Activated naive CD8-positive, alpha-beta T cell treated with anti-CD3 and anti-CD28 coated beads for 36 hours (primary cell): ENCODE data around the gene CALR. TPM values are rescaled to one million over a fixed set of nuclear protein-coding genes. Genes with fewer than 3 reads are reported as not detected.
"Not testable (repeated sequence)": the region's sequence is repeated elsewhere in the genome, so short reads cannot be mapped to it uniquely, and the experiment has no call there.

Experiments
- DNase-seq: peaks from one replicate; pipeline ENCODE4 v3.0.0; 2021
- H3K27ac Mint-ChIP-seq: one replicate; pipeline ENCODE4 v1.8.0; 2022; ENCODE audit warnings: mild to moderate bottlenecking, moderate library complexity, mixed read lengths
- H3K27me3 Mint-ChIP-seq: one replicate; pipeline ENCODE4 v1.8.0; 2022; ENCODE audit warnings: mild to moderate bottlenecking, mixed read lengths
- H3K36me3 Mint-ChIP-seq: one replicate; pipeline ENCODE4 v1.8.0; 2021; ENCODE audit warnings: mild to moderate bottlenecking, mixed read lengths
- H3K4me1 Mint-ChIP-seq: one replicate; pipeline ENCODE4 v1.8.0; 2021; ENCODE audit warnings: mixed read lengths
- H3K4me3 Mint-ChIP-seq: one replicate; pipeline ENCODE4 v1.8.0; 2022; ENCODE audit warnings: mild to moderate bottlenecking, moderate library complexity, mixed read lengths
- H3K9me3 Mint-ChIP-seq: one replicate; pipeline ENCODE4 v1.8.0; 2022; ENCODE audit warnings: mixed read lengths
- total RNA-seq, 2 experiments: library from RNA; stranded (reverse); gene quantifications; one replicate each; pipeline ENCODE4 v1.2.3, GENCODE V29; 2021

Gene CALR
- total RNA-seq, 2 experiments from 2014 or later: 673 to 688 TPM

- peak overlapping the region; percentile 68 for H3K4me3 Mint-ChIP-seq
- peaks cover 79% of the 10 kb centered on the region for H3K36me3 Mint-ChIP-seq
- no peak for DNase-seq
- peaks cover 1% of the 10 kb centered on the region for H3K9me3 Mint-ChIP-seq
- peak overlapping the region; percentile 70 for H3K27ac Mint-ChIP-seq
- H3K27me3 Mint-ChIP-seq: peaks cover 3% of the 10 kb centered on the region
- peaks cover 67% of the 10 kb centered on the region for H3K4me1 Mint-ChIP-seq
Observed at GRCh38 chr19:12944104-12944674, 5.8 kb downstream of the CALR start.

- Mint-ChIP-seq H3K9me3 (peaks cover 1% of the 10 kb centered on the region), H3K27me3 (peaks cover 3% of the 10 kb centered on the region), H3K4me3 (peak within 1 kb of the TSS; percentile 88), H3K4me1 (peaks cover 55% of the 10 kb centered on the region), H3K27ac (peak within 1 kb of the TSS; percentile 97), H3K36me3 (peaks cover 71% of the 10 kb centered on the region)
- DNase-seq: peak; percentile 99
Observed at GRCh38 chr19:12945479-12946091, 7.2 kb downstream of the CALR start, which contains the start of gene RAD23A. Gene RAD23A (plus strand): TSS chr19:12945862. CDS start chr19:12945949, 87 bp downstream.

- peaks cover 69% of the 10 kb centered on the region for H3K36me3 Mint-ChIP-seq
Observed at GRCh38 chr19:12946092-12946721, 7.8 kb downstream of the CALR start.

GRCh38 chr19:12946731-12947496 lies 8.5 kb downstream of the CALR start:
- peaks cover 1% of the 10 kb centered on the region for H3K9me3 Mint-ChIP-seq

More at GRCh38 chr19:12946092-12946721, 7.8 kb downstream of the CALR start:
- Mint-ChIP-seq H3K27me3 (peaks cover 3% of the 10 kb centered on the region), H3K27ac (peak overlapping the region; percentile 92), H3K4me1 (peaks cover 51% of the 10 kb centered on the region), H3K9me3 (peaks cover 1% of the 10 kb centered on the region), H3K4me3 (peak overlapping the region; percentile 88)
- DNase-seq: peak; percentile 71

GRCh38 chr19:12947702-12948611 lies 9.5 kb downstream of the CALR start:
- peaks cover 1% of the 10 kb centered on the region for H3K9me3 Mint-ChIP-seq
- H3K36me3 Mint-ChIP-seq: peaks cover 65% of the 10 kb centered on the region
- peak overlapping the region; percentile 51 for H3K4me3 Mint-ChIP-seq
- peaks cover 42% of the 10 kb centered on the region for H3K4me1 Mint-ChIP-seq
- DNase-seq: no peak
- peaks cover 3% of the 10 kb centered on the region for H3K27me3 Mint-ChIP-seq
- peak overlapping the region; percentile 73 for H3K27ac Mint-ChIP-seq

More at GRCh38 chr19:12946731-12947496, 8.5 kb downstream of the CALR start:
- peaks cover 50% of the 10 kb centered on the region for H3K4me1 Mint-ChIP-seq
- peaks cover 69% of the 10 kb centered on the region for H3K36me3 Mint-ChIP-seq
- H3K27ac Mint-ChIP-seq: peak overlapping the region; percentile 92
- peak overlapping the region; percentile 88 for H3K4me3 Mint-ChIP-seq
- DNase-seq: no peak
- peaks cover 3% of the 10 kb centered on the region for H3K27me3 Mint-ChIP-seq

GRCh38 chr19:12948612-12949362 lies 10.4 kb downstream of the CALR start:
- peaks cover 3% of the 10 kb centered on the region for H3K27me3 Mint-ChIP-seq
- H3K27ac Mint-ChIP-seq: peak overlapping the region; percentile 73
- peaks cover 36% of the 10 kb centered on the region for H3K4me1 Mint-ChIP-seq
- no peak for DNase-seq
- no peaks in the 10 kb centered on the region for H3K9me3 Mint-ChIP-seq
- no peak overlapping the region for H3K4me3 Mint-ChIP-seq
- H3K36me3 Mint-ChIP-seq: peaks cover 58% of the 10 kb centered on the region

- Mint-ChIP-seq H3K4me3 (no peak overlapping the region), H3K36me3 (peaks cover 59% of the 10 kb centered on the region)
Observed at GRCh38 chr19:12949363-12950283, 11.2 kb downstream of the CALR start.

GRCh38 chr19:12952050-12952449 lies 13.6 kb downstream of the CALR start:
- H3K4me3 Mint-ChIP-seq, H3K9me3 Mint-ChIP-seq, DNase-seq, H3K27me3 Mint-ChIP-seq, H3K27ac Mint-ChIP-seq: not testable (repeated sequence)
- peaks cover 37% of the 10 kb centered on the region for H3K4me1 Mint-ChIP-seq
- H3K36me3 Mint-ChIP-seq: peaks cover 53% of the 10 kb centered on the region

More at GRCh38 chr19:12949363-12950283, 11.2 kb downstream of the CALR start:
- no peaks in the 10 kb centered on the region for H3K9me3 Mint-ChIP-seq
- H3K27me3 Mint-ChIP-seq: peaks cover 3% of the 10 kb centered on the region
- H3K27ac Mint-ChIP-seq: peak overlapping the region; percentile 34
- no peak for DNase-seq
- peaks cover 35% of the 10 kb centered on the region for H3K4me1 Mint-ChIP-seq

- Mint-ChIP-seq H3K36me3 (peaks cover 54% of the 10 kb centered on the region), H3K27ac (peak overlapping the region; percentile 25), H3K27me3 (no peaks in the 10 kb centered on the region), H3K9me3 (no peaks in the 10 kb centered on the region), H3K4me3 (no peak overlapping the region), H3K4me1 (peaks cover 36% of the 10 kb centered on the region)
- DNase-seq: no peak
Observed at GRCh38 chr19:12952488-12953137, 14.2 kb downstream of the CALR start.

GRCh38 chr19:12953138-12953798 lies 14.9 kb downstream of the CALR start:
- no peak for DNase-seq
- Mint-ChIP-seq H3K36me3 (peaks cover 49% of the 10 kb centered on the region), H3K4me3 (peak overlapping the region; percentile 34), H3K9me3 (no peaks in the 10 kb centered on the region), H3K27ac (peak overlapping the region; percentile 74), H3K4me1 (peaks cover 35% of the 10 kb centered on the region), H3K27me3 (no peaks in the 10 kb centered on the region)

- H3K36me3 Mint-ChIP-seq: peaks cover 44% of the 10 kb centered on the region
- H3K27me3 Mint-ChIP-seq: no peaks in the 10 kb centered on the region
- DNase-seq: no peak
- peak overlapping the region; percentile 89 for H3K27ac Mint-ChIP-seq
- peak overlapping the region; percentile 34 for H3K4me3 Mint-ChIP-seq
- peaks cover 31% of the 10 kb centered on the region for H3K4me1 Mint-ChIP-seq
- H3K9me3 Mint-ChIP-seq: no peaks in the 10 kb centered on the region
Observed at GRCh38 chr19:12953799-12954611, 15.6 kb downstream of the CALR start.
